Endothelial cell of umbilical vein (primary cell): Measurements from ENCODE around the gene GDE1.

ENCODE experiments used
- POLR2A ChIP-seq: IDR thresholded peaks from 2 replicates; pipeline ENCODE4 v1.6.1; 2012; ENCODE audit warnings: low read depth, mild to moderate bottlenecking, control low read depth, low read length
- TF ChIP-seq, protein P1 (sequence below), 2 donors: IDR thresholded peaks; 1 replicate in 1 of 2; 2 replicates in 1 of 2; pipeline ENCODE4 v1.5.1; 2011; ENCODE audit warnings: low read length in 2 of 2, mild to moderate bottlenecking in 2 of 2, moderate library complexity in 2 of 2, control low read depth in 1 of 2, inconsistent platforms in 1 of 2, low read depth in 1 of 2; ENCODE audit not compliant: insufficient read depth in 1 of 2; ENCODE audit errors: extremely low read depth in 1 of 2

DNA sequence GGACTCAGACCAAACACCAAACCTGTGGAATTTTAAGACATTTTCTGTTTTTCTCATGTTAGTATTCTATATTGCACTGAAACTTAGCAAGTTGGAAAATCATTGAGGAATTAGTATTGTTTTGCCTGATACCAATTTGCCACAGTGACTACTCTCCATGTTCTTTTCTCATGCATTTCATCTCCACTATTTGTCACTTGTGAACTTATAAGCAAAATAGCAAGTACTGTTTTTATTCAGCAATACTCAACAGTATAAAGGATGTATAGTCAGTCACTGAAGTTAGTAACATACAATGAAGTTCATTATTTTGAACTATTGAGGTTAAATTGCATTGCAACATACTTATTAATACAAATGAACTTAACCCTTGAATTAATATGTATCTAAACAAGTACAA lies 27.8 kb upstream of the GDE1 start:
- no peak for TF ChIP-seq POLR2A
- TF ChIP-seq, protein P1, sequence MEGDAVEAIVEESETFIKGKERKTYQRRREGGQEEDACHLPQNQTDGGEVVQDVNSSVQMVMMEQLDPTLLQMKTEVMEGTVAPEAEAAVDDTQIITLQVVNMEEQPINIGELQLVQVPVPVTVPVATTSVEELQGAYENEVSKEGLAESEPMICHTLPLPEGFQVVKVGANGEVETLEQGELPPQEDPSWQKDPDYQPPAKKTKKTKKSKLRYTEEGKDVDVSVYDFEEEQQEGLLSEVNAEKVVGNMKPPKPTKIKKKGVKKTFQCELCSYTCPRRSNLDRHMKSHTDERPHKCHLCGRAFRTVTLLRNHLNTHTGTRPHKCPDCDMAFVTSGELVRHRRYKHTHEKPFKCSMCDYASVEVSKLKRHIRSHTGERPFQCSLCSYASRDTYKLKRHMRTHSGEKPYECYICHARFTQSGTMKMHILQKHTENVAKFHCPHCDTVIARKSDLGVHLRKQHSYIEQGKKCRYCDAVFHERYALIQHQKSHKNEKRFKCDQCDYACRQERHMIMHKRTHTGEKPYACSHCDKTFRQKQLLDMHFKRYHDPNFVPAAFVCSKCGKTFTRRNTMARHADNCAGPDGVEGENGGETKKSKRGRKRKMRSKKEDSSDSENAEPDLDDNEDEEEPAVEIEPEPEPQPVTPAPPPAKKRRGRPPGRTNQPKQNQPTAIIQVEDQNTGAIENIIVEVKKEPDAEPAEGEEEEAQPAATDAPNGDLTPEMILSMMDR (IDR thresholded peaks at IDR 0.05; ENCODE audit: extremely low read depth in 1 of 2, insufficient read depth in 1 of 2, low read depth in 1 of 2, low read length in 2 of 2), result no peak
